GM18951 (cell line): ENCODE measurements around the gene RREB1.

Source experiments
- POLR2A ChIP-seq: IDR thresholded peaks from 4 replicates; pipeline ENCODE4 v1.6.1; 2011; ENCODE audit warnings: mild to moderate bottlenecking; ENCODE audit not compliant: insufficient read length, insufficient read depth; ENCODE audit errors: extremely low read depth
- in situ Hi-C: fragments of 300-500 bp; cut with MboI; formaldehyde crosslinking; loops from one replicate; pipeline ENCODE4 v1.12.0; 2022; ENCODE audit warnings: low sequenced_read_pairs, mixed read lengths, inconsistent platforms; ENCODE audit not compliant: unreplicated experiment

RREB1 gene

GRCh38 chr6:7106752-7107577 is 796 bp upstream of the RREB1 start:
- in situ Hi-C loops, result no loop called here
- TF ChIP-seq POLR2A, result peak; percentile 29

GRCh38 chr6:7108196-7108963 is 619 bp downstream of the RREB1 start:
- in situ Hi-C loops, result no loop called here
- no peak for TF ChIP-seq POLR2A

DNA sequence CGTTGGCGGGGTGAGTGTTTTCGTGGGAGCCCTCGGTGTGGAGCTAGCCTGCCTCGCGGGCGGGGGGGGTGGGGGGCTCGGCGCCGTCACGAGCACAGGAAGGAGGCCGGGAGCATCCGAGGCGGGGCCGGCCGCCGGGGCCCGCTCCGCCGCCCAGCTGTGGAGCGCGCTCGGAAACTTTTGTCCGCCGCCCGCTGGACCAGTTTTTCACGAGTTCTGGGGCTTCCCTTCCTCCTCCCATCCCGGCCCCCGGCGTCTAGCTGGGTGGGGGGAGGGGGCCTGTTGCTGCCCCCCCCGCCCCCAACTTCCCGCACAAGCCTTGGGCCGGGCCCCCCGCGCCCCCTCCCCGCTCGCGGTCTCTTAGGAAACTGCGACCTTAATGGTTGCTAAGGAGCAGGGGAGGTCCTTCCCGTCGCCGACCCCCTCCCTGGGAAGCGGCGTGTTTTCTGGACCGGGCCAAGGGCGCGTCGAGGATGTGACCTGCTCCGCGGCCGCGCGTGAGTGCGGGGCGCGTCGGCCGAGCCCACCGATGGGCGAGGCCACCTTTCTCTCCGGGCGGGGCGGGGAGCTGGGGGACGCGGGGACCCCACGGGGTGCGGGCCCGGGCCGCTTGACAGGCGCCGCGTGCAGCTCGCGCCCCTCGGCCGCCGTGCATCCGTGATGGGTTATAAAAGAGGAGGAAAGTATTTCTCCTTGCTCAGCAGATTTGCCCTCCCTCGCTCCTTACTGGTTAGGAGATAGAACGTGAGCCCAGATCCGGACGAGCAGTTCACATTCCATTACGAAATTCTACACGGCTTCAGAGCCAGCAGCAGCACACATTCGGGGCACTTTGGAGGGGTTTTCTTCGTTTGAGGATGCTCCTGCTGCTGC is 1.4 kb downstream of the RREB1 start:
- in situ Hi-C loops, result no loop called here
- peak; percentile 28 for TF ChIP-seq POLR2A

GRCh38 chr6:7110092-7110792 is 2.5 kb downstream of the RREB1 start:
- TF ChIP-seq POLR2A, result no peak
- in situ Hi-C loops, result no loop called here

DNA sequence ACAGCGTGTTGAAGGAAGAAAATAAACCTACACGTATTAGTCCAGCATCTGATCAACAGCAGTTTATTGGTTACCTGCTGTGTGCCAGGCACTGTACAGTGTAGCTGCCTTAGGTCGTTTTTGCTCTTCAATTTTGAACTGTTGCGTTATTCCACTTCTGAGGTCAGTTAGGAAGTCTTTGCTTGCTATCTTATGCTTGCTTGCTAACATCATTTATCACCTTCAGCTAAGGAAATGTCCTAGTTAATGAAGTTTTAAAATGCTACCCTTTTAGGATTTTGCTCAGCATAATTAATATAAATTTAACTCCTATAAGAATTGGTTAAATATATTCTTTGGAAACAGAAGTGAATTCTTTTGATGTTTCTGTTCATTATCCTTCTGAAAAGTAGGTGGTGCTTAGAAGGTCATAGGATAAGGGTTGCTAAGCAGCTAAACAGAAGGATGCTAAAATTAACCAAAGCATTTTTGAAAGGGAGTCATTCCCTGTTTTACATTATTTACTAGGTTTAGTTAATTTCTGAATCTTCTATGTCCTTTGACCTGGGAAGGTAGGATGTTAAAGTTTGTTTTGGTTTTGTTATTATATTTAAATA is 3.4 kb downstream of the RREB1 start:
- TF ChIP-seq POLR2A, result no peak
- in situ Hi-C loops, result no loop called here

DNA sequence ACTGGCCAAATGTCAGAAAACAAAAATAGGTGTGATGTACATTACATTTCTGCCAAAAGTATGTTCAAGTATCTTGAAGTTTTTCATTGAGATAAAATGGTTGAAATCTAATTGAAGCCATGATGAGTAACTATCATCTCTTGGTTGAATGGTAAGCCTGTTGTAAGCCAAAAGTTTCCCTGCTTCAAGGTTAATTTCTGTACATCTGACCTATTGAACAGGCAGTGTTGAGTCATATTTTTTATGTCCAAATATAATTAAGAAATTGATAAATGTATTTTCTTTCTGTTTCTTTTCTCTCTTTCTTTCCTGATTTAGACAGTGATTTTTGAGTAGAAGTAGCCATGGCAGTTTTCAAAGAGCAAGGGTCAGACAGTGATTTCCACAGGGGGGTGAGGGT is 4.4 kb downstream of the RREB1 start:
- in situ Hi-C loops, result no loop called here
- TF ChIP-seq POLR2A, result no peak

GRCh38 chr6:7112741-7113313 is 5.1 kb downstream of the RREB1 start:
- TF ChIP-seq POLR2A, result peak; percentile 22
- in situ Hi-C loops, result no loop called here

- in situ Hi-C loops, result no loop called here
Measured at GRCh38 chr6:7114744-7115458, 7.1 kb downstream of the RREB1 start.

DNA sequence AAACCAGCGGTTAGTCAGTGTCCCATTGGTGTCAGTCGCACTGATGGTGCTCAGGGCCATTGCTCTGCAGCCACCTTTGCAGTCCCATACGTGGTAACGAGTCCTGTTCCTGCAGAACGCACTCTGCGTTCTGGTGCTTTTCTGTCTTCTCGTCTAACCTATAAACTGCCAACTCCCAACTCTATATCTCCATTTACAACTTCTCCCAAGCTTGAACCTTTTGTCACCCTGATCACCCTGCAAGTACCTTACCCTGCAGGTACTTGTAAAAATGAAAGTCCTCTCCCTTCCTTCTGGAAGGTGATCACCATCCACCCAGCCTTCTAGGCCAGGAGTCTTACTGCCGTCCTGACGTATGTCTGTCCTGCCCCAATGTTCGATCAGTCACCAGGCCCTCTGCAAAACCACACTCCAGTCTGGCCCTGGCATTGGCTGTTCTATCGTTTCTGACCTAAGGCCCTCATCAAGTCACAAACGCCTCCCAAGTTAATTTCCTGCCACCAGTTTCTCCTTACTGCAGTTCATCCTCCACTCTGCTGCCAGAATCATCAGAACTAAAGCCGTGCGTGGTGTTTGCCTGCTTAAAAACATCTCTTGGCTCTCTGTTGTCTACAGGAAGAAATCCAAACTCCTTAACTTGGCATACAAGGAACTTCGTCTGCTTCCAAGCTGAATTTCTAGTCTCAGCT is 7.9 kb downstream of the RREB1 start:
- in situ Hi-C loops, result no loop called here
- TF ChIP-seq POLR2A, result no peak

More at GRCh38 chr6:7114744-7115458, 7.1 kb downstream of the RREB1 start:
- TF ChIP-seq POLR2A, result no peak

- TF ChIP-seq POLR2A, result no peak
- in situ Hi-C loops, result no loop called here
Measured at GRCh38 chr6:7119272-7119801, 11.6 kb downstream of the RREB1 start.
